Activated CD4-positive, alpha-beta T cell treated with anti-CD3 and anti-CD28 coated beads, Interleukin-2, Interleukin-4, amounts not matched to agents 100 ng/mL and 50 ng/mL, durations not matched to agents 16 hours and 8 hours (primary cell): ENCODE measurements around the gene HOXA4.
A peak's percentile ranks its signal among the peaks of the same experiment; 100 is the strongest.

Source experiments
- DNase-seq: peaks from one replicate; pipeline ENCODE4 v3.0.0-alpha.2; 2020; ENCODE audit warnings: low spot score

Gene HOXA4

DNA sequence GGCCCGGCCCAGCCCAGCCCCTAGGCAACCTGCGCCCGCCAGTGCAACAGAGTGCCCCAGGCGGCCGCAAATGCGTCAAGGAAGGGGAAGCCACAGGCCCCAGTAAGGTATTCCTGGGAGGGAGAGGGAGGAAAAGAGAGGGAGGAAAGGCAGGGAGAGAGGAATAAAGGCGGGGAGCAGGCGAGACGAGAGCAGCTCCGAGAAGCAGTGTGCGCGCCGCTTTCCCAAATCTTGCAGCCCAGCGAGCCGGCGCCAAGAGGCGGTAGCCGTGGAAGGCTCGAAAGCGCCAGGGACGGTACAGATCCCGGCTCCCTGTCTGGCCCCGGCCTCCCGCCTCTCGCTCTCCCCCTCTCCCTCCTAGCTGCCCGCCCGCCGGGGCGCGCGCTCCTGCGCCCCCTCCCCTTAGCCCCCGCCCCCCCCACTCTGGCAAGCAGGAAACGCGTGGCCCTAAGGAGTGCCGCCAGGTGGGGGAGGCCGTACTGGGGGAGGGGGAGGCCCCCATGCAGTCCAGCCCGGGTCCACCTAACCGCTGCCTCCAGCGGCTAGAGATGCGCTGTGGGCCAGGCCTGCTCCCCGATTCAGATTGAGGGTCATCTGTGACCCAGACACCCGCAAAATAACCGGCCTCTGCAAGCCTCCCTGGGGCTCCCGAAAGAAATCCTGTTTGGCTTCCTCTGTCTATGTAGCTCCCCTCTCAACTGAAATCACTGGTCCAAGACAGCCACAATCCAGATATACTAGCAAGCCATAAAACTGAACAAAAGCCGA, 39.3 kb upstream of the HOXA4 start:
- no peak for DNase-seq

DNA sequence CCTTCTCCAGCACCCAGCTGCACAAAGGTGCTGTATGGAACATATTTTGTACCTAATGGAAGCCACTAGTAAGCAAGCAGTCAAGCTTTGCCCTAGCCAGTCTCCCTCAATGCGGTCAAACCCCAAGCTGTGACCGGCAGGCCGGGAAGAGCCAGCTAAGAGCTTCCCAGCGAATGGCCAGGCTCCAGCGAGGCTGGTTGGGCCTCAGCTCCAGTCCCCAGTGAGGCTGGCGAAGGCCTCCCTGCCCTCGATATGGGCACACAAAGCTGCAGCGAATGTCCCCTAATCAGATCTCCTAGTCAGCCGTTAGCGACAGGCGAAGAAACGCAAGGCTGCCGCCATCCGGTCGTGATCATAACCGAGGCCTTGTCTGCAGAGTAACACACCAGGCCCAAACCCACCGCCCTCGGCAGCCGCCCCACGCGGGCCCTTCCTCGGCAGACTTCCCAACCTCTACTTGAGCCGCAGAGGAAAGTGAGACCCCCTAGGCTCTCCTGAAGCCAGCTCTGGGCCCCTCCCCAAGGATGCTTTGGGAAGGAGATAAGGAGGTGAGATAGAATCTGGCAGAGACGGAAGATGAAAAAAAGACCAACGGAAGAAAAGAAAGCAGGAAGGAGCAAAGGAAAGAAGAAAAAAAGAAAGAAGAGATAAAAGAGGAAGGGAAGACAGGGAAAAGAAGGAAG, 37.8 kb upstream of the HOXA4 start:
- DNase-seq: no peak

DNA sequence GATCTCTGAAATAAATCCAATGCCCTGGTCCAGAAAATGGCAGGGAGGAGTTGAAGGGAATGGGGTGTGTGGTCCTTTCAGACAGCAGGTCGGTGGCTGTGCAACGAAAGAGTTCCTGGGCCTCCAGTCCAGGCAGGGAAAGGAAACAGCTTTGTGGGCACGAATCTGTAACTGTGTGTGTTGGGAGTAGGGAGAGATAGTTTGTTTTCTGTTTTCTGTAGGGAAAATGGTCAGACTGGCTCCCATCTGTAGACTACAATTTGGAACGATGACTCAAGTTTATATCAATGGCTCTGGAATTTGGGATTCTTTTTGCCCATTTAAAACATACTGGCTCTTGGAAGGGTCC, 37.3 kb upstream of the HOXA4 start:
- DNase-seq: no peak

DNA sequence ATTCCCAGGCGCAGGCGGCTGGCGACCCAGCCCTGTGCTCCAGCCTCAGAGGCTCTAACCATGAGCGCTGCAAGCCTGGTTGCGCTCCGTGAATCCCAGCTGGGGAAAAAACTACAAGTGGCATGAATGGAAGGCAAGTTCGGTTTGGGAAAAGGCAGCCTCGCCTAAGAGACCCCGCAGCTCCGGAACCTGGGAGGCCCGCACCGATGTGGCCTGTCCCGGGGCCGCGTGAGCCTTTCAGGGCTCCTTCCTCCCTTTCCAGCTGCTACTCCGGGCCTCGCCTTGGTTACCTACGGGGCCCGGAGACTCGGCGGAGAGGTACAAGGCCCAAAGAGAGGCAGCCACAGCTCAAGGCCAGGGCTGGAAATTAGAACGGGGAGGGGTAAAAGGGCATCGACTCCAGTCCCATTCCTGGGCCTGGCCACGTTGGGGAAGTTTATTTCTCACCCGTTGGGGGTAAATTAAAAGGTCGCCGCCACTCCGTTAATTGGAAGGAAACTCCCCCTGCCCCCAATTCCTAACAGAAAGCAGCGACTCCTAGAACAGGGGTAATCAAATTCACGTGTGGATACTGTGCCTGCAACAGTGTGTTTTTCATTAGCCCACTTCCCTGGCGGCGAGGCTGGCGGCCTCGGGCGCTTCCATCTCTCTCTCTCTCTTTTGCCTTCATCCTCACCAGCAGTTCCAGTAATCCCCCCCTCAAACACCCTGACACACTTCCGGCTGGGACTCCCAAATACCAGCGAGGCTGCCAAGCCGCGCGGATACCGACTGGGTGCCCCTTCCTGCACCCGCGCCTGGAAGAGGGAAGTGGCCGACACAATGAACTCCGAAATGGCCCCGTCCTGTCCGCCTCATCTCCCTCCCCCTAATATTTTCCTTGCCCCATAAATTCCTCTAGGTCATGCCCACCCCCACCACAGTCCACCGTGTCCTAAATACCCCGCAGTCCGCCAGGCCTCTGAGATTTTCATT, 36.3 kb upstream of the HOXA4 start:
- no peak for DNase-seq

DNA sequence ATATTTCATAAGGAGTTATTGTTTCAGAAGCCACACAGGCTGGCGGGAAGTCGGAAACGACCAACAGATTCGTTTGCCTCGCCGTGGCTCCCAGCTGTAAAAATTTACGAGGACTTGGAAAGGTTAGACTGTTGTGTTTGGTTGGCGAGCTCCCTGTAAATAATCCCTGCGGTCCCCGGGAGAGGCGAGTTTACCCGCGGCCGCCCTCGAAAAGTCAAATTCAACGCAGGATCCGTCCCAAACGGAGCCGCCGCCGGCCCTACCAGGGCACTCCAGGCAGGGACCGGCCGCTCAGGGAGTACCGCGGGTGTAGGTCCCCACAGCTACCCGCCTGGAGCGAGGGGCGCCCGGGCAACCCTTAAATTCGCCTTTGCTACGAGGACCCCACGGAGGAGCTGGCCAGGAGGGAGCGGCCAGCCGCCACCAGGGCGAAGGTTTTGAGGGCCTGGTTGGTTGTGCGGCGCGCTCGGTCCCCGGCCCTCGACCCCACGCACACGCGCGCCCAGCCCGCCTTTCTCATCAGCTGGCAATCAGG, 35.5 kb upstream of the HOXA4 start:
- no peak for DNase-seq

DNA sequence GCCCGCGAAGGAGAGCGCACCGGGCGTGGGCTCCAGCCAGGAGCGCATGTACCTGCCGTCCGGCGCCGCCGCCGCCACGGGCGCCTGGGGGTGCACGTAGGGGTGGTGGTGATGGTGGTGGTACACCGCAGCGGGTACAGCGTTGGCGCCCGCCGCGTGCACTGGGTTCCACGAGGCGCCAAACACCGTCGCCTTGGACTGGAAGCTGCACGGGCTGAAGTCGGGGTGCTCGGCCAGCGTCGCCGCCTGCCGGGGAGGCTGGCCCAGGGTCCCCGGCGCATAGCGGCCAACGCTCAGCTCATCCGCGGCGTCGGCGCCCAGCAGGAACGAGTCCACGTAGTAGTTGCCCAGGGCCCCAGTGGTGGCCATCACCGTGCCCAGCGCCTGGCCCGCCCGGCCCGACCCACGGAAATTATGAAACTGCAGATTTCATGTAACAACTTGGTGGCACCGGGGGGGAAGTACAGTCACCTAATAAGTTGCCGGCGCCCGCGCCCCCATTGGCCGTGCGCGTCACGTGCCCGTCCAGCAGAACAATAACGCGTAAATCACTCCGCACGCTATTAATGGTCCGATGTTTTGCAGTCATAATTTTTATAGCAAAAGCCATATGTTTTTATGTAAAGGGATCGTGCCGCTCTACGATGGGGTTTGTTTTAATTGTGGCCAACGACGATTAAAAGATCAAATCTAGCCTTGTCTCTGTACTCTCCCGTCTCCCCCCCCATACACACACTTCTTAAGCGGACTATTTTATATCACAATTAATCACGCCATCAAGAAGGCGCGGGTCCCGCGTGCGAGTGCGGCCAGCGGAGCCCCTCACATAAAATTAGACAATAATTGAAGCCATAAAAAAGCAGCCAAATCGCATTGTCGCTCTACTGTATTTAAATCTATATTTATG, 34.8 kb upstream of the HOXA4 start, which contains the start of gene HOXA9:
HOXA9 (minus strand) TSS at position 449 of the 907 bp plus-strand sequence; CDS start at position 369, 80 bp downstream.
- no peak for DNase-seq

DNA sequence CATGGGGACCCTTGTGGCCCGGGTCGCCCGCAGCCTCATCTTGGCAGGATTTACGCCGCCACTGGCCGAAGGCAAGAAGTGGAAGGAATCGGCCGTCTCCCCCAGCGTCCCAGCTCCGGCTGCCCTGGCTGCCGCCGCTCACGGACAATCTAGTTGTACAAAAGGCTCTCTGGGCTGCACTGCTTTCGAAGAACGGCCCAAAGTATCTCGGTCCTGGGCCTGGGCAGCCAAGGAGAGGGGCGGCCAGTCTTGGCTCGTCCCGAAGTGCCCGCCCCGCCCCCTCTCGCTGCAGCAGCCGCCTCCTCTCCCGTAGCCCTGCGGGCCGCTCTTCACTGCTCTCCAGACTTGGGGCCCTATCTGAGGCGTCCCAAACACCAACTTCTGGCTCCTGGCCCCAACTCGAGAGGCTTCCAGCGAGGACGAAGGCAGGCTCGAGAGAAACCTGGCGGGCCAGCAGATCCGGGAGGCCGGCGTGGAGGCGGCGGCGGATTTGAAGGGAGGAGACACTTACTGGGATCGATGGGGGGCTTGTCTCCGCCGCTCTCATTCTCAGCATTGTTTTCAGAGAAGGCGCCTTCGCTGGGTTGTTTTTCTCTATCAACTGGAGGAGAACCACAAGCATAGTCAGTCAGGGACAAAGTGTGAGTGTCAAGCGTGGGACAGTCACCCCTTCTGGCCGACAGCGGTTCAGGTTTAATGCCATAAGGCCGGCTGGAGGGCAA, 34.0 kb upstream of the HOXA4 start:
- DNase-seq: no peak

DNA sequence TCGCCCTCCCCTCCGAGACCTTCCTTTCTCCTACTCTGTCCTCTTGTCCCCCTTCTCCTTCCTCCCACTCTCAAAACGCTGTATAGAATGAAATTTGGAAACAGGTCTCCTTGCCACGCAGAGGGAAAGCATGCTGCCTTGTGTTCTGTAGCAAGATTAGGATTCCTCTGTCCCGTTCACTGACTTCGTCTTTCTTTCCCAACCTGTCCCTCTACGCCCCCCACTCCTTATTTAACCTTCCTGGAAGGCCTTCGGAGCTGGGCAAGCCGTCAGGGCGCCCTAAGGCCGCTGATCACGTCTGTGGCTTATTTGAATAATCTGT, 33.4 kb upstream of the HOXA4 start:
- no peak for DNase-seq

DNA sequence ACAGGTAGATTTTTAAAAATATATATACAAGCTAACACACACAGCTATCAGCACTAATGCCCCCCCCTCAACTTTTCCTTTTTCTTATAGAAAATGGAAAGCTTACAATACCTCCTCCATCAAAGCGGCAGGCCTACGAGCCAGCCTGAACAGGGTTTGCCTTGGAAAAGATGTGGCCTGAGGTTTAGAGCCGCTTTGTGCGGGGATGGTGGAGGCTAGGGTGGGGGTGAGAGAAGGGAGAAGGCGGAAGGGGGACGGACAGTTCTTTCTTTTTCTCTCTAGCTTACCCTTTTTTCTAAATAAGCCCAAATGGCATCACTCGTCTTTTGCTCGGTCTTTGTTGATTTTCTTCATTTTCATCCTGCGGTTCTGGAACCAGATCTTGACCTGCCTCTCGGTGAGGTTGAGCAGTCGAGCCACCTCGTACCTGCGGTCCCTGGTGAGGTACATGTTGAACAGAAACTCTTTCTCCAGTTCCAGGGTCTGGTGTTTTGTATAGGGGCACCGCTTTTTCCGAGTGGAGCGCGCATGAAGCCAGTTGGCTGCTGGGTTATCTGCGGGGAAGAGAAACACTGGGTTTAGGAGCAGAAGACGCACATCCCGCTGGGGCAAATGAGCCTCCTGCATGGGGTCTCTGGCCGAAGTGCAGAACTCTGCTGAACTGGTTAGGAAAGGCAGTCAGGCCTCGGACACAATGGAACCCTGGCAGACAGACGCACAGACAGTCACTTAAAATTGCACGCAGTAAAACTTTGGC, 32.9 kb upstream of the HOXA4 start:
- no peak for DNase-seq

DNA sequence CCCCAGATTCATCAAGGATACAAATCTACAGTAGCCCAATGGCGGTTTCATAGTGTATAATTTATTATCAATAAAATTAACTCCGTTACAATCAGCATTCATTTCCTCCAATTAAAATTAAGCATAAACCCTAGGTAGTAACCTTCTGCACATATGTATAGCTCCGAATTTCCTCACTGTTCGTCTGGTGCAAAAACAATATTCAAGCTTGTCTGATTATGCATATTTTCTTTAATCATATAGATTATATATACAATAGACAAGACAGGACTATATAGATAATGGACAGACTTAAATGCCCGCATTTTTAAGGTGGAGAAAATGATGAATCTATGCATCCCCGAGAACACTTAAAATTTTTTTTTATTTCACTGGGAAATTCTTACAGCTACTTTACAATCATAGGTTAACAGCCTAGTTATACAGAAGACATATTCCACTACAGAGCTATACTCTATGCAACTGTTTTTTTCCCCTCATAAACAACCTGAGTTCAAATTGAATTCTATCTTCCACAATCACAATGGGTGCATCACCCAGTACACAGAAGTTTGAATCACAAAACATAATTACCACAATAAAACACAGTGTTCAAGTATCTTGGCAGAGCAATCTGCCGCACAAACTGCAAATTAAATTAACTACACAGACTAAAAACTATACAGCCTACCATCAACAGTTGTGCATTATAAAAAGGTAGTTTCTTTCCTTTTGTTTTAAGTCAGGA, 32.2 kb upstream of the HOXA4 start:
- DNase-seq: no peak

DNA sequence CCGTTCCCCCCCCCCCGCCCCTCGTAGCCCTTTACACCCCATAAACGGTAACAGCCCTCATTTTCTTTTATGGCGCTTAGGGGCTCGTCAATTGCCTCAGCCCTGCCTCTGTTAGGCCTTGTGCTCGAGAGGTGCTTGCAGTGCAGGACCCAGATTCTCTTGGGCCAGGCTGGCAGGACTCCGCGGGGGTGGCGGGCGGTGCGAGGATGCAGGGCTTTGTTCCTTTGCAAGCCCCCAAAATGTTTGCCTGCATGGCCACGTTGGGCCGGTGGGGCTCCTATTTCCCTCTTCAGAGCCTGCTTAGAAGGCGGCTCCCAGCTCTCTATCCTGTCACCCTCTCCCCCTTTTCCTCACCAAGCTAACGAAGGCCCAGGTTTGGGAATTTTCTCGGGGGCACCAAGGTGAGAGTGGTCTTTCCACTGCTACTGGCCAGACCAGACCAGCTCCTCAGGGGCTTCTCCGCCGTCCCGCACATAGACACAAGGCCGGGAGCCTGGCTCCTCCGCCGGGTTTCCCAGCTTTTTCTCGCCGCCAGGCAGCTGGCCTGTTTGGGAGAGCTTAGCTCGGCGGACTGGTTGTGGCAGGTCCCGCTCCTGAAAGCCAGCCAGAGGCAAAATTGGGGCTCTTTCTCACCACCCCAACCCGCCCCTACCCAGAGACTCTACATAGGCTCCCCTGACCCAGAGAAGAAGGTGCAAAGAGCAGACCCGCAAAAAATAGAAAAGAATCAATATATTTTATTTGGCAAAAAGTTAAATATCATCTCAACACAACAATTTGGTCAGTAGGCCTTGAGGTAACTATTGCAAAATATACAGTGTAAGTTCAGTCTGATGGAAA, 31.4 kb upstream of the HOXA4 start:
- DNase-seq: no peak

DNA sequence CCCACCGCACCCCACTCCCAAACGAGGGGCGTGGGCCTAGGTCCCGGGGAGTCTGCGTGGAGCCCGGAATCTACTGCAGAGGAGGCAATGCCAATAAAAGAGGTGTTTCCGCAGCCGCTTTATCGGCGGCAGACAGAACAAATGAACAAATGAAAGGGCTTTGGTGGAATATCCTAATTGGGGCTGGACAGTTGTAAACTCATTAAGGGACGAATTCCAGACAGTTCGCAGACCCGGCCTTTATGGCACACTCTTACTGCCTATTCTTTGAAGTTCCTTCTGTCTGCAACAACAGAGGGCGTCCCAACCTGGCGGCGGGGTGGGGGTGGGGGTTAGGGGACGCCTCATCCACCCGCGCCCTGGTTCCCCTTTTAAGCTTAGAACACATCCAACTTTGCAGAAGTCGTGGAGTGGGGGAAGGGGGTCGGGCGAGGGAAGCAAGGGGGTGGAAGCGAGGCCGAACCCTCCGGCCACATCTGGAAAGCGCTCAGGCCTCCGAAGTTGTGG, 30.7 kb upstream of the HOXA4 start:
- DNase-seq: no peak

DNA sequence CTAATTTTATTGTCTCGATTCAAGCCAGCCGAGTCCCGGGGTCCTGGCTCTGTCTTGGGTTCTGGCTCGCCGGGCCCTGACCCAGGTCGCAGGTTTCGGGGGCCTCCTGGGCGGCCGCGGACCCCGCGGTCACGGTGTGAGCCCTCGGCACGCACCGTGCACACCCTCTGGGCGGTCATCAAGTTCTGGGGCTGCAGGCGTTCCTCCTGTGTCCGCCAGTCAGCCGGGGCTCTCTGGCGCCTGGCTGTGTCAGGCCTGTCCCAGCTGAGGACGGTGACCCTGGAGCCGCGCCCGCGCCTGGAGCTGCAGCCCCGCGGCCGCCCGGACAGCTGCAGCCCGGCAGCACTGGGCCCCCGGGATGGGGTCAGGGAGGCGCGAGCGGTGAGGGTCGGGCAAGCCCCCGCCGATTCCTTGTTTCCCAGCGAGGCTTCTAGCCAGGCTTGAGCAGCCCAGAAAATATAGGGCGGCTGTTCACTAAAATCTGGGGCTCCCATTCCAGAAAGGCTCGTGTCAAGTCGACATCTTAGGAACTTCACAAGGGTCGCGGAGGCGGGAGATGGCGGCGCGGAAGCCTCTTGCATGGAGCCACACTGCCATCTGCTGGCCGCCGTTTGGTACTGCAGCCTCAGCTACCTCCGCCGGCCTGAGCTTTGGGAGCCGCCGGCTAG, 30.1 kb upstream of the HOXA4 start:
- peak; percentile 80 for DNase-seq

DNA sequence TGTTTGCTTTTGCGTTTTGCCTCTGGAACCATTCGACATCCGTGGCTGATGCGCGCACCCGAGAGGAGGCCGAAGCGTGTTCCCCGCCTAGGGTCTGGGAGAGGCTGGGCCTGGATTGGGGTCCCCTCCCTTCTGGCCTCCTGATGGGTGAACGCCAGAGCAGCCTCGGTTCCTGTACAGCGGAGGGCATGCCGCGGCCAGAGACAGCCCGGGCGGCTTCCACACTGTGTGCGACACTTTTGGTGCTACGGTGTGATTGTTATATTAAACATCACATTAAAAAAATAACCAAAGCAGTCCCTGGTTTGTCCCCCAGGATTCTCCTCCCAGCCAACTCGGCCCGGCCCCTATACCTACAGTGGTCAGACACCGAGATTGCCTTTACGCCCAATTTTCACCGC, 29.6 kb upstream of the HOXA4 start:
- DNase-seq: no peak

DNA sequence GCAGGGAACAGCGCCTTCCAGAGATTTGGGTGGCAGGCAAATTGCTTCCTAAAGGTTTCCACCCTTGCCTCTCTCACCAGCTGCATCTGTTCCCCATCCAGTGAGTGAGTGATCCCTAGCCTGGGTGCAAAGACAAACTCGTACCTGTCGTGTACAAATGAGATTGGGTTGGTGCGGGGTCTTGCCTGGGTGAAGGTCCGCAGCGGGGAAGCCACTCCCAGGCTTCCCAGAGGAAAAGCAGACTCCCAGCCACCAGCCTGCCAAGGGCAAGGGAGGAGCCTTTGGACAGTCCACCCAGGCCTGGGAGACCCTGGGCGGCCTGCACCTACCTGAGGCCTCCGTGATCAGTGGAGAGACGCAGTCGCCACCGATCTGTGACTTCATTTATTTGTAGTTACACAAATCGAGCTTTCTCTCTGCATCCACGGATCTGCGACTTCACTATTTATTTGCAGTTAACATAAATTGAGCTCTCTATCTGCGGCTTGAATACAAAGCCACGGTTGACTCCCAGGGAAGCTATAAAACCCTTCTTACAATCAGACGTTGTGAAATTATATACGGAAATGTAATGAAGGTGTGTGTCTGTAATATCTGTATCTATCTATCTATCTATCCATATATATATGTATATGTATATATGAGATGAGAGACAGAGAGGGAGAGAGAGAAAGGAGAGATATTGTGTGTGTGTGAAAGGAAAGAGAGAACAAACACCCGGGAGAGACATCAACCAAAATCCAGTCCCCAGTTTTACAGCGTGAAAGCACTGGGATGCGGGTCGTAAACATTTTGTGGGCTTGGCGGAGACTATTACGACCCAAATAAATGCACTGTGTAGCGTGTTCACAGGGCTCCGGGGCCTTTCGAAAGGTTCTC, 28.9 kb upstream of the HOXA4 start:
- DNase-seq: no peak

DNA sequence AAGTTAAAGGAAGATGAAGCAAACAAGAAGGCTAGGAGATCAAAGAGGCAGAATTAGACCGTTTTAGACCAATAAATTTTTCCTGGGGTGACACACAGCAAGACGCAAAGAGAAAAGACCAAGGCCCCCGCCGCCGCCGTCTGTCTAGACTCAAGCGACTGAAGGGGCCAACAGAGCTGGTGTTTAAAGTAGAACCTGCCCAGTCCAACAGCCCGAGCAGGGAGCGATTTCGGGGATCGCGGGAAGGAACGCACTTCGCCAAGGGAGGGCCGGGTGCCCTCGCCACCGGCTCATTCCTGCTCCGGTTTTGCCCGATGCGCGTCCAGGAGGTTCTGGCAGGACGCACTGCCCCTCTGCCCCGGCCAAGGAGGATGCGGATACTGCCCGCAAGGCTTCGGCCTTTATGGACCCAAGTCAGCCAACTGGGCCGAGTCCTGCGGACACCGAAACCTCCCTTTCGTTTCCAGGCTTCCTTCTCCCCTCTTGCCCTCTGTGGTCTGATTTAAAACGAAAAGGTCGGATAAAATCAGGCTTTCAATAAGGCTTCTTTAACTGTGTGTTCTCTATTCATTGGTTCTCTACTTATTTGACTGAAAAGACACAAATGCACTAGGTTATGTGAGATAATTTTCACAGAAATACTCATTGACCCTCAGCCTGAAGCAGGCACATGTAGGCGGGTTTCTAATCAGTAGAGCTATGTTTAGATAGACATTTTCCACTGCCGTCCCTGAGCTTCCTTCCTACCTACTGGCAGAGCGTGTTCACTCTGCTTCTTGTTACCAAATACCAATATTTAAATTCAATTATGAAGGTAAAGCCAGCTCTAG, 28.1 kb upstream of the HOXA4 start:
- DNase-seq: no peak
